Stimulated activated CD4-positive, alpha-beta T cell treated with anti-CD3 and anti-CD28 coated beads, Interleukin-2, amount 100 ng/mL, for 48 hours (primary cell): ENCODE data around the gene RAB30.

Experiments
- DNase-seq, 2 donors: peaks; one replicate each; pipeline ENCODE4 v3.0.0-alpha.2; 2020

RAB30 gene

GRCh38 chr11:83007909-83008580 lies 63.7 kb downstream of the RAB30 start:
- no peak for DNase-seq

GRCh38 chr11:83007477-83007876 lies 64.2 kb downstream of the RAB30 start:
- DNase-seq, result no peak

- DNase-seq, result no peak
These were observed 64.8 kb downstream of the RAB30 start for GRCh38 chr11:83006877-83007330.

GRCh38 chr11:83004746-83005556 lies 66.7 kb downstream of the RAB30 start:
- peak in 1 of 2 donors; percentile 28 for DNase-seq

GRCh38 chr11:83002522-83002921 lies 69.2 kb downstream of the RAB30 start:
- no peak for DNase-seq

- DNase-seq, result no peak
These were observed 69.6 kb downstream of the RAB30 start for GRCh38 chr11:83002053-83002452.

GRCh38 chr11:83000381-83000780 lies 71.3 kb downstream of the RAB30 start:
- DNase-seq, result no peak

- no peak for DNase-seq
These were observed 72.5 kb downstream of the RAB30 start for GRCh38 chr11:82999232-82999631.

- no peak for DNase-seq
These were observed 73.0 kb downstream of the RAB30 start for GRCh38 chr11:82998697-82999096.

GRCh38 chr11:82996966-82997606 lies 74.6 kb downstream of the RAB30 start:
- DNase-seq, result no peak

GRCh38 chr11:82995754-82996398 lies 75.8 kb downstream of the RAB30 start:
- no peak for DNase-seq

GRCh38 chr11:82995235-82995634 lies 76.5 kb downstream of the RAB30 start:
- no peak for DNase-seq

- DNase-seq, result no peak
These were observed 77.0 kb downstream of the RAB30 start for GRCh38 chr11:82994604-82995230.

- DNase-seq, result no peak
These were observed 79.5 kb downstream of the RAB30 start for GRCh38 chr11:82992223-82992622.

- DNase-seq, result no peak
These were observed 81.9 kb downstream of the RAB30 start for GRCh38 chr11:82989628-82990404.

- DNase-seq, result no peak
These were observed 82.6 kb downstream of the RAB30 start for GRCh38 chr11:82988936-82989627.

GRCh38 chr11:82987997-82988396 lies 83.7 kb downstream of the RAB30 start:
- no peak for DNase-seq

- no peak for DNase-seq
These were observed 85.3 kb downstream of the RAB30 start for GRCh38 chr11:82986446-82986845.

- no peak for DNase-seq
These were observed 89.8 kb downstream of the RAB30 start for GRCh38 chr11:82981852-82982251.

GRCh38 chr11:82980947-82981346 lies 90.8 kb downstream of the RAB30 start:
- no peak for DNase-seq

- DNase-seq, result no peak
These were observed 91.4 kb downstream of the RAB30 start for GRCh38 chr11:82980292-82980691.
